SK-N-SH (cell line): ENCODE results near the gene PRG3.

Experiments used
- CHD2 ChIP-seq: fragments of 150-350 bp; IDR thresholded peaks from 2 replicates; pipeline ENCODE4 v1.6.1; 2018; ENCODE audit warnings: low read length; ENCODE audit not compliant: partially characterized antibody
- CTCF ChIP-seq: fragments of 200-600 bp; sonication (generic); IDR thresholded peaks from 2 replicates; pipeline ENCODE4 v1.6.1; 2017; ENCODE audit warnings: antibody characterized with exemption, mild to moderate bottlenecking, moderate library complexity
- EZH2phosphoT487 ChIP-seq: fragments of 200-600 bp; sonication (generic); IDR thresholded peaks from 2 replicates; pipeline ENCODE4 v1.6.1; 2017; ENCODE audit warnings: low read depth, mixed run types, mild to moderate bottlenecking, antibody characterized with exemption, moderate library complexity, borderline replicate concordance
- FOSL2 ChIP-seq: IDR thresholded peaks from 2 replicates; pipeline ENCODE4 v1.4.0; 2012; ENCODE audit warnings: low read depth, mild to moderate bottlenecking, moderate library complexity, borderline replicate concordance
- GABPA ChIP-seq: IDR thresholded peaks from 2 replicates; pipeline ENCODE4 v1.4.0; 2012; ENCODE audit warnings: low read depth, mild to moderate bottlenecking
- PBX3 ChIP-seq: IDR thresholded peaks from 2 replicates; pipeline ENCODE4; 2012
- RAD21 ChIP-seq: IDR thresholded peaks from 2 replicates; pipeline ENCODE4 v1.6.1; 2012; ENCODE audit warnings: mild to moderate bottlenecking, low read length
- RCOR1 ChIP-seq: fragments of 150-350 bp; IDR thresholded peaks from 2 replicates; pipeline ENCODE4 v1.6.1; 2017; ENCODE audit warnings: antibody characterized with exemption, low read length
- RFX5 ChIP-seq: IDR thresholded peaks from 2 replicates; pipeline ENCODE4 v1.6.1; 2012; ENCODE audit warnings: mild to moderate bottlenecking, improper control_type of control experiment, low read length
- TCF12 ChIP-seq: IDR thresholded peaks from 2 replicates; pipeline ENCODE4 v1.4.0; 2012
- USF2 ChIP-seq: fragments of 150-350 bp; IDR thresholded peaks from 2 replicates; pipeline ENCODE4 v1.6.1; 2017; ENCODE audit warnings: antibody characterized with exemption, low read length, low read depth, borderline replicate concordance

- TF ChIP-seq PBX3 (no peak), CTCF (no peak), EZH2phosphoT487 (no peak), TCF12 (no peak), RFX5 (no peak), FOSL2 (no peak), GABPA (no peak), RAD21 (no peak), CHD2 (no peak), RCOR1 (no peak), USF2 (no peak)
Measured at GRCh38 chr11:57331720-57332119, 49.2 kb downstream of the PRG3 start.
